SK-N-MC (cell line): Measurements from ENCODE around the gene AP1M1.

Source experiments
- EZH2 ChIP-seq: fragments of 200-600 bp; sonication (generic); IDR thresholded peaks from one replicate; pipeline ENCODE4 v1.6.1; 2017; ENCODE audit warnings: antibody characterized with exemption
- POLR2AphosphoS5 ChIP-seq: IDR thresholded peaks from 2 replicates; pipeline ENCODE4 v1.6.1; 2012; ENCODE audit warnings: mild to moderate bottlenecking, low read depth, low read length, borderline replicate concordance

DNA sequence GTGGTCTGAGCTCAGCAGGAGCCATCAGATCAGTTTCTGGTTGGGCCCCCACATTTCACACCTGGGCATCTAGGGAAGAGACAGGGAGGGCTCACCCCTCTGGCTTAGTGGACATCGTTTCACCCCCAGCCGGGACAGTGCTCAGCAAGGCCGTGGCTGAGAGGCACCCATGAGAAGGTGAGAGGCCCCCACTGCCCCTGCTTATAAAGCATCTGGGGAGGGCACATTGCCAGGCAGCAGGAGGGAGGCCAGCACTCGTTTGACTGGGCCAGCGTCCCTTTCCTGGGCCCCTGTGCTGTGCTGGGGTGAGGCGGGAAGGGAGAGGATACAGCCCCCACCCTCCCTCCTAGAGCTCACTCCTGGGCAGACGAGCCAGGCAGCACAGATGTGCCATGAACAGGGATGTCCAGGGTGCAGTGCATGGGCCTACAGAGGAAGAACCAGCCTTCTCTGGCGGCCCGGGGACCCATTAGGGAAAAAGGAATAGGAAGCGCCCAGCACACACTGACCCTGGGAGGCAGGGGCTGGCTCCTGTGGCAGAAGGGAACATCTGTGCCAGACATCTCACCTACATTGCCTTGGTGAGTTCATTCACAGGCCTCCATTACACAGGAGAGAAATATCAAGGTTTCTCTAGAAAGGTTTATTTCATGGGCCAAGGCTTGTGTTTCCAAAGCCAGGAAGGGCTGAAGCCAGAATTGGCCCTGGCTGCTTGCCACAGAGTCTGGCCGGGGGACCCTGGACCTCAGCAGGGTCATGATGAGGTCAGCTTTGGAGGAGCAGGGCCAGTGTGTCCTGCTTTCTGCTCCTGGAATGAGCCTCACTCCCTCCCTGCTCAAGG is 7.7 kb downstream of the AP1M1 start:
- TF ChIP-seq POLR2AphosphoS5 (no peak), EZH2 (no peak)
